Ammon's horn (tissue), 1 donor: ENCODE results near the gene ANTKMT.
A peak's percentile ranks its signal among the peaks of the same experiment; 100 is the strongest.

Experiments used
- DNase-seq: peaks from one replicate; pipeline ENCODE4 v3.0.0-alpha.2; 2016; ENCODE audit warnings: low spot score

Gene ANTKMT

DNA sequence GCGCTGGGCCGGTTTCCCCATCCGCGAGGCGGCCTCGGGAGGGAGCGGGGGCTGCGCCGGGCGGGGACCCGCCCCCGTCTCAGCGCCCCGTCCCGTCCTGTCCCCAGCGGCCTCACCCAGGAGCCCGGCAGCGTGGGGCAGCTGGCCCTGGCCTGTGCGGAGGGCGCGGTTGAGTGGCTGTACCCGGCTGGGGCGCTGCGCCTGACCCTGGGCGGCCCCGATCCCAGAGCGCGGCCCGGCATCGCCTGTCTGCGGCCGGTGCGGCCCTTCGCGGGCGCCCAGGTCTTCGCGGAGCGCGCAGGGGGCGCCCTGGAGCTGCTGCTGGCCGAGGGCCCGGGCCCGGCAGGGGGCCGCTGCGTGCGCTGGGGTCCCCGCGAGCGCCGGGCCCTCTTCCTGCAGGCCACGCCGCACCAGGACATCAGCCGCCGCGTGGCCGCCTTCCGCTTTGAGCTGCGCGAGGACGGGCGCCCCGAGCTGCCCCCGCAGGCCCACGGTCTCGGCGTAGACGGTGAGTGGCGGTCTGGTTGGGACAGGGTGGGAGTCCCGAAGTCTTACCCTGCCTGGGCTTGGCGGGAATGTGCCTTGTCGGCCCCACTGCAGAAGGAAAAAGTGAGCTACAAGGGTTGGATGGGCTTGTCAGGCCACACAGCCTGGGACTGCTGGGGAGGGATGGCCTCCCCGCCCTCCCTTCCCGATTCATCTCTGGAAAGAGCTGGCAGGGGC, 5.3 kb upstream of the ANTKMT start:
- DNase-seq = no peak

DNA sequence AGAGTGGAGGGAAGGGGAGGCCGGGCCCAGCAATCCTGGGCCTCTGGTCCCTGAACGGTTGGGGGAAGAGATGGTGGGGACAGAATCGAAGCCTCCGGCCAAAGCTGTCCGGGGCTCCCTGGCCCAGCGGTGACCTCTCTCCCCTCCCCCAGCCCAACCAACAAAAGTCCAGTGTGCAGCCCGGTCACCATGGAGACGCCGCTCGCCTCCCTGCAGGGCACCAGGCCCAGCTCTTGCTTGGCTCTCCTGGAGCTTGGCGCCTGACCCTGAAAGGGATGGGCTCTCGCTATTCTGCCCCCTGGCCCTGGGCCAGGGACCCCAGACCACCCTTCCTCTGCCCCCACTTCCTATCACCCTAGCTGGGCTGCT, 4.8 kb upstream of the ANTKMT start:
- DNase-seq = peak; percentile 96

DNA sequence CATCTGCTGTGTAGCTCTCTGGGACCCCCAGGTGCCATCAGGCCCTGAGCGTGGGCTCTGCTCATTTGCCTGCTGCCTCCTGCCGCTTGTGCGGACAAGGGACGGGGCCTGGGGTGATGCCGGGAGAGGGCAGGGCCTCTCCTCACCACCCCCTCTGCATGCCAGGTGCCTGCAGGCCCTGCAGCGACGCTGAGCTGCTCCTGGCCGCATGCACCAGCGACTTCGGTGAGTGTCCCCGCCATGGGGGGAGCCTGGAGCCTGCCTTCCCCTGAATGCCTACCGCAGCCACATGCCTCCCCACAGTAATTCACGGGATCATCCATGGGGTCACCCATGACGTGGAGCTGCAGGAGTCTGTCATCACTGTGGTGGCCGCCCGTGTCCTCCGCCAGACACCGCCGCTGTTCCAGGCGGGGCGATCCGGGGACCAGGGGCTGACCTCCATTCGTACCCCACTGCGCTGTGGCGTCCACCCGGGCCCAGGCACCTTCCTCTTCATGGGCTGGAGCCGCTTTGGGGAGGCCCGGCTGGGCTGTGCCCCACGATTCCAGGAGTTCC, 4.1 kb upstream of the ANTKMT start:
- no peak for DNase-seq

DNA sequence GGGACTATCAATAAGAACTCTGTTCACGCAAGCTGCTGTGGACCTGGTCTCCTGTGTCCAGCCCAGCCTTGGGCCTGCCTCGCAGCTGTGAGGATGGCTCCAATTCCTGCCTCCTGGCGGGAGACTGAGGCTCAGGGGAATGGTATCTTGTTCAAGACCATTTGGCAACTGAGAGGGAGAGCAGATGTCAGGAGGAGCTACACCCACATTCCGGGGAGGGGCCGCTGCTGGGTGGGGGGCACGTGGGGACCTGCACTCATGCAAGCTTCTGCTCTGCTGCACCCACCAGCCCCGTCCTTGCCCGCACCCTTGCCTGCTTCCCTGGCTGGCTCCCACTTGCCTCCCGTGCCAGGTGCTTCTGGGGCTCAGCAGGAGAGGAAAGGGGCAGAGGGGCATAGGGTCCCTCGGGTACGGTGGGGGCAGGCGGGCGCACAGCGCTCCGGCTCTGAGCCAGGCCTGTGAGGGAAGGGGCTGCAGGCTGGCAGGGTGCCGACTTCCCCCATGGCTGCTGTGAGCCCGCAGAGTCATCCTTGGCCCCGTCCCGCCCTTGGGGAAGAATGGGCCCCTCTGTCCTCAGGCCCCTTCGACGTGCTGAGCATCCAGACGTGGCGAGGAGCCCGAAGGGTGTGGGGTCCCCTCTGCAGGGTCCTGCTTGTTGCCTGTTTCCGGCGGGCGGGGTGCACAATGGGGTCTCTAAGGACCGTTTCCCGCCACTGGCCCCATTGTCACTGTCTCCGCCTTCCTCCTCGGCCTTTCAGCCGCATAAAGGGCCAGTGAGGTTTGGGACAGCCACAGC, 3.3 kb upstream of the ANTKMT start:
- no peak for DNase-seq

DNA sequence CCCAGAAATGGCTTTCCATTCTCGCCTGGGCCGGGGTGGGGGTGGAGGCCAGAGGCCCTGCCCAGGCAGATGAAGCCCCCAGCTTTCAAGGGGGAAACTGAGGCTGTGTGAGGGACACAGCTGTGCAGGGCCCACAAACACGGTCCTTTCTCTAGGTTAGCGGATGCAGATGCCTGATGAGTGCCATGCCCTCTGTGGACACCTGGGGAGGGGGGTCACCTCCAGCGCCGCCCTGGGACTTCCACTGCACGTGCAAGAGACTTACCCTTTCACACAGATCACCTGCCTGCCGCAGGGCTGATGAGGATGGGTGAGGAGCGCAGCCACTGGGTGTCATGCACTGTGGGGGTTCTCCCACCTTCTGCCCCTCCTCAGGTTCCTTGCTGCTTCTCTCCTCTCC, 2.6 kb upstream of the ANTKMT start:
- no peak for DNase-seq

DNA sequence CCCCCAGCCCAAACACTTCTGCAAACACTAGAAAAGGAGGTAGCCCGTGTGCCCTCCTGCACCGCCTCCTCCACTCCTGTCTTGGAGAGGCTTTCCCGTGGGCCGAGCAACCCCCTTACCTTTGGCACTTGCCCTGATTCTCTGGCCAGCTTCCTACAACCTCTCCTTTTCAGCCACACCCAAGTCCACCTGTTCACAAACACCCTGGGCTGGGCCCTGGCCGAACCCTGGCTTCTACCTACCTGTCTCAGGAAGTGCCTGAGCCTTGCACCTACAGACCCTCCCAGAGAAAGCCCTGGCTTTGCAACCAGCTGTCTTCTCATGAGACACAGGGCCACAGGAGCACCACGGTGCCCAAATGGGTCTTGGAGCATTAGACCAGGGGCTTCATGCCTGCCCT, 2.0 kb upstream of the ANTKMT start:
- DNase-seq = no peak

DNA sequence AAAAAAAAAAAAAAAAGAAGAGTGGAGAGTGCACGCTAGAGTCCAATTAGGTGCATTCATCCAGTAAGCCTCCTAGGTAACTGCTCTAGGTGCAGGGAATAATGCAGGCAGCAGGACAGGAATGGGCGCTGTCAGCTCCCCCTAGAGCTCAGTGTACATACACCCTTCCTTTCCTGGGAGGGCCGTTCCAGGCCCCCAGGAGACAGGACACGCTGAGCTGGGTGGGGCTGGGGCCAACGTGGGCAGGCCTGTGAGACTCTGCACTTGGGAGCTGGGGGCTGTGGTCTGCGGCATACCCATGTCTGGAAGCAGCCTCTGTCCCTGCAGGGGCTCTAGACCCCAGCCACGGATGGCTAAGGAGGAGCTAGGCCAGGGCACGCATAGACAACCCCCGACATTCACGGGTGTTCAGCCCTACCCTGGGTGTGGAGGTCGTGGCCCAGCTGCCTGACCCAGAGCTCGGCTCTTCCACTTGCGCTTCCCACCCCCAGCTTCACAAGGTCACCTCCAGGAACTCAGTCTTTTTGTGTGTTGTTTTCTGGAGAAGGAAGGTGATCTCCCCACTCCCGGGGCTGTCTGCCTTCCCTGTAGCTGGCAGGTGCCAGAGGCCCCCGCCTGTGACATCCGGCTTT, 1.0 kb upstream of the ANTKMT start:
- DNase-seq = no peak

DNA sequence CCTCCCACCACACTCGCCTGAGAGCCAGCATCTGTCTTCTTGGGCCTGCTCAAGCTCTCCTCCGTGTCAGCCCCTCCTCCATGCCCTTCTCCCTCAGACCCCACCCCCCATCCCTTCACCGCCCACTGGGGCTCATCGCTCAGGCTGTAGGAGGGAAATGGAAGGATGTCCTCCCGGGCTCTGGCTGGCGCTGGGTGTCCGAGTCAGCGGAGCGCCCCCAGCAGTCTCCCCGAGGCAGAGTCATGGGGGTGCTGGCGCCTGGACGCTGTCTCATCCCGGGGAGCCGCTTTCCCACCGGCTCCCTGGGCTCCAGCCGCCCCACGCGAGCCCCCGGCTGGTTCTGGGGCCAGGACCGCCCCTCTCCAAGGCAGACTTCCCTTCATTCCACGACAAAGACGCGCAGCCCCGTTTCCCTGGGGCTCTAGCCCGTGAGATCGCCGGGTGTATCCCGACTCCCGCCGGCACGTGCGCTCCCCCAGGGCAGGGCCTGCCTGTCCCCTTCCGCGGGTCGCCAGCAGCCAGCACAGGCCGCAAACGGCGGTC, 428 bp upstream of the ANTKMT start:
- peak; percentile 80 for DNase-seq

DNA sequence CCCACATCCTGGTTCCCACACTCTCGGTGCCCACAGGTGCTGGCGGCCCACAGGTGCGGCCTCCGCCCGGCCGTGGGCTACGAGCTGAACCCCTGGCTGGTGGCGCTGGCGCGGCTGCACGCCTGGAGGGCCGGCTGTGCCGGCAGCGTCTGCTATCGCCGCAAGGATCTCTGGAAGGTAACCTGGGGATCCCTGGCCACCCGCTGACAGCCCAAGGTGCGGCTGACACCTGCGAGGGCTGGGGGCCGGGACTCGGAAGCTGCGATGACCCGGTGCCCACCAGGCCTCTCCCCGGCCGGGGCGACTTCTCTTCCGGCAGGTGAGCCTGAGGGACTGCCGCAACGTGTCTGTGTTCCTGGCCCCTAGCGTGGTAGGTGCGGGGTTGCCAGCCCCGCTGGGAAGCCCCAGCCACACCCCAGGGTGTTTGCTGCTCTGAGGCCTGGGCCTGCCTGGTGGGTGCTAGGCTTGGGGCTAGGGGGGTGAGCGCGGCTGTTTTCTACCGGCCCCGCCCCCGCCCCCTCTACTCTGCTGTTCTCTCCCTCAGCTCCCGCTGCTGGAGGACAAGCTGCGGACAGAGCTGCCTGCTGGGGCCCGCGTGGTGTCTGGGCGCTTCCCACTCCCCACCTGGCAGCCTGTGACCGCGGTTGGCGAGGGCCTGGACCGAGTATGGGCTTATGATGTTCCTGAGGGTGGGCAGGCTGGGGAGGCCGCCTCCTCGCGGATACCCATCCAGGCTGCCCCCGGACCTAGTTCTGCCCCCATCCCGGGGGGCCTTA, 1.0 kb downstream of the ANTKMT start:
- no peak for DNase-seq

DNA sequence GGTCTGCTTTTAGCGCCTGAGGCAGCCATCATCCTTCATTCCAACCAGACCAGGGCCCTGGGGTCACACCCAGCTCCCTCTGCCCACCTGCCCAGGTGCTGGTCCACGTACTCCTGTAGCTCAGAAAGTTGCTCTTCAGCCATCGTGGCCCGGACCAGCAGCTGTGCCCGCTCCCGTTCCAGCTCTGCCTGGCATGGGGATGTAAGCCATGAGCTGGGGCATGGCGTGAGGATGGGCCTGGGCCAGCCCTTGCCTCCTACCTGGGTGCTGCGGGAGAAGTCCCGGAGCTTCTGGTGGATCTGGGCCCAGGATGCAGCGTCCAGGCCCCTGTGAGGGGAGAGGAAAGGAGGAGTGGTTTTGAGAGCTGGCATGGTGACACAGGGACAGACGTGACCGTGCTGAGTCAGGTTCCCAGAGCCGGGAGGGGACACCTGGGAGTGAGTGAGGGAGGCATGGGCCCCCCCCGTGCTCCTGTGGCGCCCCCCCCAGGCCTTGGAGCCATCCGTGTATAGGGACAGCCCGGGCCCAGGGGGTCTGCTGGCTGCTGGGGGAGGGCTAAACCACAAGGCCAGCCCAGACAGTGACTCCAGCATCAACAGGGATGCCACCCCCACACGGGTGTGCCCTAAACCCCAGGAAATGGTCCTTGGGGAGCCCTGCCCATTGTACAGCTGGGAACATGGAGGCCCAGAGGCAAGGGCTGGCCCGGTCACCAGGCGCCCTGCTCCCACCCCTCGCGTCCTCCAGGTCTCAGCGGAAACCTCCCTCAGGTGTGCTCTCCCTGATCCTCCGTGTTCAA, 2.1 kb downstream of the ANTKMT start:
- no peak for DNase-seq

DNA sequence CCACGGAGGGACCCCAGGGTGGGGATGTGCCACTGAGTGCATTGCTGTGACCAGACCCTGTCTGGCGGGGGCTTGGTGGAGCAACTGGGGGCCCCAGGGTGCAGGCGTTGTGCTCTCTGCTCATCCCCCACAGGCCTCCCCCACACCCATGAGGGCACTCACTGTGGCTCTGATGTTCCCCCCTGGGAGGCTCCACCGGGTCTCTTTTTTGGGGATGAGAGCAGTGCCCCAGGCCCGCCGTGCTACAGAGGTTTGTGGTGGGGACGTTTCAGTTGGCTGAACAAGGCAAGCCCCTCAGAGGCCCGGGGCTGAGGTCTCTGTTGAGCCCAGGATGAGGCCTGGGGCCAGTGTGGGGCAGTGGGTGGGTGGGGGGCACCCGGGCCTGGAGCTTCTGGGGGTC, 2.7 kb downstream of the ANTKMT start:
- no peak for DNase-seq

DNA sequence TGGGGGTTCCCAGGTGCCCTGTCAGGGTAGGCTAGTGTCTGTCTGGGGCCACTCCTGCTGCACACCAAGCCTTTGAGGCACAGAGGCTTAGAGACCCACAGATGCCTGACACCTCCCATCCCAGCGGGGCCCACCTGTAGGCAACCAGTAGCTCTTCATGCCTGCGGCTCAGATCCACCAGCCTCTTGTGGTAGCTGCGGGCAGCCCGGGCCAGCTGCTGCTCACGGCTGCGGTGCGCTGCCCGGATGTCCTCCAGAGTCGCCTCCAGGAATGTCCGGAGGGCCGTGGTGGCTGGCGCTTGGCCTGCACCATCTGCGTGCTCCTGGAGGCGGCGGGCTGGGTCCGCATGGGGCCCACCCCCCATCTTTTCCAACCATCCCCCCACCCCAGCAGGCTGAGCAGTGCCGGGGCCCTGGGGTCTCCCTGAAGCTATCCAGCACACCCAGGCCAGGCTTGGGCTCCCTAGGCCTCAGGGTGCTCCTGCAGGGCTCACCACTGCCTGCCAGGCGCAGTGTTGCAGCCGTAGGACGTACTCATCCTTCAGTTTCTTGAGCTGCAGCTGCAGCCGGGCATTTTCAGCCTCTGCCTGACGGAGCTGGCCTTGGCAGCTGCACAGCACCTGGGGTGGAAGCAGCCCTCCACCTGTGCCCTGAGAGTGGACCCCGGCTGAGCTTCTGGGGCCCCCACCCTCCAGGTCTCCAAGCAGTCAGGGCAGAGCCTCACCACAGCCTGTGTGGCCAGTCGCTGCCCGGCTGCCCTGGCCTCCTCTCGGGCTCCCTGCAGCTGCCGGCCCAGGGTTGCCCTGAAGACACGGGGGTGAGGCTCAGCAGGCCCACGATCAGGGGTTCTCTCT, 3.5 kb downstream of the ANTKMT start:
- DNase-seq = no peak

DNA sequence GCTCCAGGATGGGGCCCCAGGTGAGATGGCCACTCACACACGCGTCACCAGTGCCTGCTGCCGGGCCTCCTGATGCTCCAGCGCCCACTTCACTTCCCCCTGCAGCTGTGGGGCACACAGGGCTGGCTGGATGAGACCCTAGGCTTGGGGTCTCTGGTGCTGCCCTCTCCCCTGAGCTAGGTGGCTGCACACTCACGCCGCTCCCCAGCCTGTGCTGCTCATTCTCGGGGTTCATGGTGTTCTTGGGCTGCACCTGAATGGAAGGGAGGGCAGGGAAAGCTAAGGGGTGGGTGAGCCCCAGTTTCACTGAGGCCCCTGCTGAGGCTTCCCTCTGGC, 4.1 kb downstream of the ANTKMT start:
- DNase-seq = no peak

DNA sequence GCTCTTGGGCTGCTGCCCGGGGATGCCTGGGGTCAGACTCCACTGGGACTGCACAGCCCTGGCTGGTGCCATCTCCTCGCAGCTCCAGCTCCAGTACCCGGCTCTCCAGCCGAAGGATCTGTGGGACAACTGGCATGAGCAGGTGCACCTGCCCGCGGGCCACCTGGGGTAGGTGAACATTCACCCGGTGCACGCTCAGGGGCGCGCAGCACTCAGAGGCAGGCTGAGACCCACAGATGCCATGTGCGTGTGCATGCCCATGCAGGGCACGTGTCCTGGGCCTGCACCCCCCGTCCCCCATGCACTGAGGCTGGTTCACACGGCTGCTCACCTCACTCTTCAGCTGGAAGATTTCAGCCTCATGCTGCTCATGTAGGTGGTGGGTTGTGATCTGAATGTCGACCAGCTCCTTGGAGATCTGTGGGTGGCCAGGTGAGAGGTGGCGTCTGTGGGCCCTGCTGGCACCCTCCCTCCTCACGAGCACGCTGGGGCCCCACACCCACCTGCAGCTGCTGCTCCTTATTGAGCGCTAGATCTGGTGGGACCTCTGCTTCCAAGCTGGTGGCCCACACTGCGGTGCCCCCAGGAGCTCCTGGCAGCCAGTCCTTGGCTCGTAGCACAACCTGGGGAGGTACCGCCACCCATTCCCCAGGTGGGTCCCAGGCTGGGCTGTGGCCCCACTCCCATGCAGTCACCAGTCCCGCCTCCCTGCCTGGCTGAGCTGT, 4.7 kb downstream of the ANTKMT start:
- DNase-seq = no peak

DNA sequence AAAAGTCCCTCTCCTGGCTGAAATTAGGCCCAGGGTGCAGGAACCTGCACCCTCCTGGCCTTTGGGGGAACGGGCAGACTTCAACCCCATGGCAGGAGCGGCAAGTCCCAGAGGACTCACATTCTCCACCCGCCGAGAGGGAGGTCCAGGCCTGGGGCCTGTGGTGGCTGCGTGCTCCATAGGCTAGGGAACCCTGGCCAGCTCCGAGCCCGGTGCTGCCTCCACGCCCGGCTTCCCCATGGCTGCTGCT, 5.2 kb downstream of the ANTKMT start:
- no peak for DNase-seq

DNA sequence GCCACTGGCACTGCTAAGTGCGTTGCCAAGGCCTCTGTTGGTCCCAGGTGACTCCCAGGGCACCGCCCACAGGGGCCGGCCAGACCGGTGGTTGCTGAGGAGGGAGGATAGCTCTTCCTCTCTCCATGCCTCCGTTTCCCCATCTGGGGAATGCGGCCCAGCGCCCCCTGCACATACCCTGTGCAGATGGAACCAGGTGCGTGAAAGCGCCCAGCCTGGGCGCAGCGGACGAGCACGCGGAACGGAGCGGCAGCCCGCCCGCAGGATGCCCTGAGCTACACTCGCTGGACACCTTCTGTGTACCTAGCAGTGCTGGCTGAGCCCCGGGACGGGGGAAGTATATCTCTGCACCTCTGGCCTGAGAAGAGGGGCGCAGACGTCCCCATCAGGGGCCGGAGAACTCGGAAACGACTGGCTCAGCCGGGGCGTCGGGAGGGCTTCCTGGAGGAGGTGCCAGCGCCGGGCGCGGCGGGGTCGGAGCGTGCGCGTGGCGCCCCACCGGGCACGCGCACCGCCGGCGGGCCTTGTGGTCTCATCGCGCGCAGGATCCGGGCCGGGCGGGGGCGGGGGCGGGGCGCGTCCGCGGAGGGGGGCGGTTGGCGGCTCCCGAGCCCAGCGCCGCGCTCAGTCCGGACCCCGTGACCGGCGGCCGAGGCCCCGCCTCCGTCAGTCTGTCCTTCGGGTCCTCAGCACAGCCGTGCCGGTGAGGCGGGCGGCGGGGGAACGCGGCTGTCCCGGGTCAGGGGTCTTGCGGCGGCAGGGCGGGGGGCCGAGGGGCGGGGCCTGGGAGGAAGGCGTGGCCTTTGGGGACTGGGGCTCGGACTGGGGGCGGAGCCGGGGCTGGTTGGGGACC, 5.7 kb downstream of the ANTKMT start, which contains the start of the genes CCDC78 and HAGHL:
TSS of gene CCDC78 (minus strand) at position 6 of the 853 bp plus-strand sequence. CDS start 76 bp downstream, outside the sequence.
TSS of gene HAGHL (plus strand) at position 669 of the 853 bp plus-strand sequence. CDS start 404 bp downstream, outside the sequence.
- peak; percentile 54 for DNase-seq

DNA sequence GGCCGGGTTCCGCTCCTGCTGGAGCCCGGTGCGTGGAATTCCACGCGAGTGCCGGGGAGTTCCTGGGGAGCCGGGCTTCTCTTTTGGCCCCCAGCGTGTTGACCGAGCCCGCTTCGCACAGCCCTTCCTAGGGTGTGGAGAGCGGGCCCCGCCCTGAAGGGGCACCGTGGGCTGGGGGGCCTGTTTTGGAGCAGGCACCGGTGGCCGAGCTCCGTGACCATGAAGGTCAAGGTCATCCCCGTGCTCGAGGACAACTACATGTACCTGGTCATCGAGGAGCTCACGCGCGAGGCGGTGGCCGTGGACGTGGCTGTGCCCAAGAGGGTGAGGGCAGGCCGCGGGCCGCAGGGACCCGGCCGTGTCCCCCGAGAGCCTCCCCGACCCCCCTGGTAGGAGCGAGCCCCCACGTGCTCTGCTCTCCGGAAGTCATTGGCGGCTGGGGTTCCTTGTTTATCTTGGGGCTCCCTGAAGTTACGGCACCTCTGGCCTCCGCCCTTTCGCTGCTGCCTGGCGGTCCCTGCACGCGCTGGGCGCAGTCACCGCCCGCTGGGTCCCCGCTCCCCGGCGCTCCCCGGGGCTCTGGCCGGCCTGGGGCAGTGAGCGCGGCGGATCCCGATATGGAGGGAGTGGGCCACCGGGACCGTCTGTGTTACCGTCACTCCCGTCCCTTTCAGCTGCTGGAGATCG, 6.5 kb downstream of the ANTKMT start:
- no peak for DNase-seq
